ENCODE measurements around the gene SPTBN1.

Gene SPTBN1

GRCh38 chr2:54691445-54692135 lies 235.5 kb downstream of the SPTBN1 start:
- no peaks in the 10 kb centered on the region for H3K9me3 ChIP-seq (ENCODE audit: insufficient read depth, low read length, severe bottlenecking)
- H3K4me1 ChIP-seq (ENCODE audit: insufficient read depth, low read length), result no peaks in the 10 kb centered on the region
- ATAC-seq (ENCODE audit: insufficient read depth, low read depth), result no peak
- no peak overlapping the region for H3K4me2 ChIP-seq (ENCODE audit: insufficient read depth, low read length)
- H3K4me3 ChIP-seq (ENCODE audit: low read depth in 1 of 2, low read length in 2 of 2), result no peak overlapping the region
- no peak overlapping the region for H3K27ac ChIP-seq (ENCODE audit: low read length)
- H3K9ac ChIP-seq (ENCODE audit: low read depth, low read length), result no peak overlapping the region
- H4K20me1 ChIP-seq (ENCODE audit: insufficient read depth, low read length), result no peaks in the 10 kb centered on the region
- no peak overlapping the region for H2AFZ ChIP-seq (ENCODE audit: low read depth, low read length)
- no peaks in the 10 kb centered on the region for H3K79me2 ChIP-seq (ENCODE audit: insufficient read depth, low read length)
- no peaks in the 10 kb centered on the region for H3K27me3 ChIP-seq (ENCODE audit: insufficient read depth, low read length, poor library complexity)
- no peaks in the 10 kb centered on the region for H3K36me3 ChIP-seq (ENCODE audit: insufficient read depth, low read length)
- DNase-seq, result no peak
- TF ChIP-seq CTCF (IDR thresholded peaks at IDR 0.05; ENCODE audit: borderline replicate concordance, extremely low read depth, low read length, poor library complexity, severe bottlenecking) (no peak), EZH2 (IDR thresholded peaks at IDR 0.05; ENCODE audit: borderline replicate concordance, low read depth, low read length, severe bottlenecking) (no peak)

GRCh38 chr2:54692556-54692955 lies 236.4 kb downstream of the SPTBN1 start:
- no peaks in the 10 kb centered on the region for H3K4me1 ChIP-seq (ENCODE audit: insufficient read depth, low read length)
- no peak overlapping the region for H3K27ac ChIP-seq (ENCODE audit: low read length)
- H2AFZ ChIP-seq (ENCODE audit: low read depth, low read length), result no peak overlapping the region
- DNase-seq, result no peak
- no peak overlapping the region for H3K4me2 ChIP-seq (ENCODE audit: insufficient read depth, low read length)
- H3K9ac ChIP-seq (ENCODE audit: low read depth, low read length), result no peak overlapping the region
- no peak overlapping the region for H3K4me3 ChIP-seq (ENCODE audit: low read depth in 1 of 2, low read length in 2 of 2)
- no peaks in the 10 kb centered on the region for H3K36me3 ChIP-seq (ENCODE audit: insufficient read depth, low read length)
- no peaks in the 10 kb centered on the region for H3K9me3 ChIP-seq (ENCODE audit: insufficient read depth, low read length, severe bottlenecking)
- H4K20me1 ChIP-seq (ENCODE audit: insufficient read depth, low read length), result no peaks in the 10 kb centered on the region
- H3K27me3 ChIP-seq (ENCODE audit: insufficient read depth, low read length, poor library complexity), result no peaks in the 10 kb centered on the region
- no peak for ATAC-seq (ENCODE audit: insufficient read depth, low read depth)
- TF ChIP-seq CTCF (IDR thresholded peaks at IDR 0.05; ENCODE audit: borderline replicate concordance, extremely low read depth, low read length, poor library complexity, severe bottlenecking), result no peak
- TF ChIP-seq EZH2 (IDR thresholded peaks at IDR 0.05; ENCODE audit: borderline replicate concordance, low read depth, low read length, severe bottlenecking), result no peak
- no peaks in the 10 kb centered on the region for H3K79me2 ChIP-seq (ENCODE audit: insufficient read depth, low read length)

GRCh38 chr2:54695378-54695777 lies 239.3 kb downstream of the SPTBN1 start:
- H3K27ac ChIP-seq (ENCODE audit: low read length), result no peak overlapping the region
- H3K4me2 ChIP-seq (ENCODE audit: insufficient read depth, low read length), result no peak overlapping the region
- DNase-seq, result no peak
- no peaks in the 10 kb centered on the region for H3K9me3 ChIP-seq (ENCODE audit: insufficient read depth, low read length, severe bottlenecking)
- no peaks in the 10 kb centered on the region for H3K4me1 ChIP-seq (ENCODE audit: insufficient read depth, low read length)
- no peak for ATAC-seq (ENCODE audit: insufficient read depth, low read depth)
- TF ChIP-seq EZH2 (IDR thresholded peaks at IDR 0.05; ENCODE audit: borderline replicate concordance, low read depth, low read length, severe bottlenecking) (no peak), CTCF (IDR thresholded peaks at IDR 0.05; ENCODE audit: borderline replicate concordance, extremely low read depth, low read length, poor library complexity, severe bottlenecking) (no peak)
- no peaks in the 10 kb centered on the region for H3K27me3 ChIP-seq (ENCODE audit: insufficient read depth, low read length, poor library complexity)
- no peak overlapping the region for H3K4me3 ChIP-seq (ENCODE audit: low read depth in 1 of 2, low read length in 2 of 2)
- no peak overlapping the region for H2AFZ ChIP-seq (ENCODE audit: low read depth, low read length)
- H4K20me1 ChIP-seq (ENCODE audit: insufficient read depth, low read length), result no peaks in the 10 kb centered on the region
- H3K36me3 ChIP-seq (ENCODE audit: insufficient read depth, low read length), result no peaks in the 10 kb centered on the region
- no peak overlapping the region for H3K9ac ChIP-seq (ENCODE audit: low read depth, low read length)
- no peaks in the 10 kb centered on the region for H3K79me2 ChIP-seq (ENCODE audit: insufficient read depth, low read length)

Measured in DND-41 (cell line).